HG03280 (cell line): ENCODE measurements around the gene VMAC.
A peak's percentile ranks its signal among the peaks of the same experiment; 100 is the strongest.
"Not testable (repeated sequence)": the region's sequence is repeated elsewhere in the genome, so short reads cannot be mapped to it uniquely, and the experiment has no call there.

Experiments used
- ATAC-seq: cut with Tn5 transposase; IDR thresholded peaks from one replicate; pipeline ENCODE4 v1.9.1; 2021; ENCODE audit warnings: mild to moderate bottlenecking, moderate library complexity; ENCODE audit not compliant: unreplicated experiment

Gene VMAC, protein sequence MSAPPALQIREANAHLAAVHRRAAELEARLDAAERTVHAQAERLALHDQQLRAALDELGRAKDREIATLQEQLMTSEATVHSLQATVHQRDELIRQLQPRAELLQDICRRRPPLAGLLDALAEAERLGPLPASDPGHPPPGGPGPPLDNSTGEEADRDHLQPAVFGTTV

GRCh38 chr19:5904352-5905113, at the start of gene VMAC:
Gene VMAC, plus strand, starts transcription at chr19:5904872. Its CDS starts 19 bp downstream, at chr19:5904891.
- peak; percentile 75 for ATAC-seq

DNA sequence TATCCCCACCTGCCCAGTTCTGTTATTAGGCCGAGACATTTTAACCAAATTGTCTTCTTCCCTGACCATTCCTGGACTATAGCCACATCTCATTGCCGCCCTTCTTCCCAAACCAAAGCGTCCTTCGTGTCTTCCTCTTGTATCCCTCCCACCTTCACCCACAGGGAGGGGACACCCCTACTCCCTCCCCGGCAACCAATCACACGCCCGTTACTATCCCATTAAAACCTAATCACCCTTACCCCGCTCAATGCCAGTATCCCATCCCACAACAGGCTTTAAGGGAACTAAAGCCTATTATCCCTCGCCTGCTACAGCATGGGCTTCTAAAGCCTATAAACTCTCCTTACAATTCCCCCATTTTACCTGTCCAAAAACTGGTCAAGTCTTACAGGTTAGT, 49.5 kb upstream of the VMAC start:
- not testable (repeated sequence) for ATAC-seq

- ATAC-seq: no peak
These were observed 47.2 kb upstream of the VMAC start for GRCh38 chr19:5857203-5858081.

DNA sequence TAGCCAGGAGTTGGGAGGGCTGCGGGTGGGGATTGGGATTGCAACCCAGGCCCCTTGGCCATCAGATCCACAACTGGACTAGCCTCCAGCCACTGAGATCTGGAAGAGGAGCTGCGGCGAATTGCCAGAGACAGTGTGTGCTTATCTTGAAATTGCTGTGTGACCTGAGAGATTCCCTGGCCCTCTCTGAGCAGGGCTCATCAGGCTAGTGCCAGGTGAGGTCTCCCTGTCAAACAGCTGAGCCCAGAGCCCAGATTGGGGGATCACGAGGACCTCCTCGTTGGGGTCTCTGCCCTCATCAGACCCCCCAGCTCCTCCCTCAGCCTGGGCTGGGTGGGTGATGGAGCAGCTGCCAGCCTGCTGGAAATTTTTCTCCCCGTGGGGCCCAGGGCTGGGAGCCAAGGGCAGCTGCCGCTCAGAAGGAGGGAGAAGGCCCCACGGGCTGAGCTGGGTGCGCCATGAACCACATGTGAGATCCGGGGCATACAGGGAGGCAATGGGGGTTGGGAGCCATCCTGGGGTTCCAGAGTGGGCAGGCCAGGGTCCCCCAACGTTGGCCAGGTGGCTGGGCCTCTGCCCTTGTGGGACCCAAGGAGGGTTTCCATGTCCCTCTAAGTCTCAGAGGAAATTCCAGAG, 41.5 kb upstream of the VMAC start:
- ATAC-seq: no peak

DNA sequence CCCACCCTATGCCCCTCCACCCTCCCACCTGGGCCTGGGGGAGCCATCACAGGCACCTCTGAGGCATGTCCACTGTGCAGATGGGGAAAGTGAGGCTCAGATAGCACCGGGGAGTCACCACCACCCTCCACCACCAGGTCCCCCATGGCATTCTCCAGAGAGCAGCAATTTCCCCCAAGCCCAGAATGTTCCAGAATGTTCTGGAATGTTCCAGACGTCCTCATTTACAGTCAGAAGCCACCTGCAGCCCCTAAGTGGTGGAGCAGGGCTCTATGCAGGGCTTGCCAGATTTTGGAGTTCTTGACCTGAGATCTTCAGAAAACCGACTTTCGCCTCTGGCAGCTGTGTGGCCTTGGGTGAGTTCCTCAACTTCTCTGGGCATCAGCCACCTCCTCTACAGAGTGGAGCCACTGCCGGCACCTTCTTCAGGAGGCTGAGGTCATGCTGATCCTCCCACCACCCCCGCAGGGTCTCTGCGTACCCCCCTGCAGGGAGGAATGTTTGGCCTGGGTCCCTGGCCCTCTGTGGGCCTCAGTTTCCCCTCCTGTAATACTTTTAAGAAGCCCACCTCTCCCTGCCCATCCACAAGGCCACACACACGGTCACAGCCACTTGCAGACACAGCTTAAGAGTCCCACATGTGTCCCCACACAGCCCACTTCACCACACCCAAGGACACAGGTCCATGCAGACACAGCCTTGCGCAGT, 40.5 kb upstream of the VMAC start:
- no peak for ATAC-seq

GRCh38 chr19:5864725-5865486, 39.8 kb upstream of the VMAC start:
- no peak for ATAC-seq

DNA sequence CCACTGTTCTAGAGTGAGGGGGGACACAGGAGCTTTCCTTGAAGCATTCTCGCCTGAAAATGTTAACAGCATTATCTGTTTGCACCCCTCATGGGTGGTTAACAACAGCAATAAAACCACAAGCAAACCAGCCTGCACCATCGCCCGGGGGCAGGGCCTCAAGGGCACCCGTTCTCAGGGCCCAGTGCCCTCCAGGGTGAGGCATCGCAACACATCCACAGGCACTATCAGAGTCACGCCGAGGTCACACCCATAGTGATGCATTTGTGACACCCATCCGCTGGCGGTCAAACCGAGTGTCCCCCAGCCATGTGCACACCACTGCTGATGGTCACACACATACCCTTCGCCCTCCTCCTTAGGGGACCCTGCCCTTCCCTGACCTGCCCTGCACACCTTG, 38.9 kb upstream of the VMAC start:
- ATAC-seq: no peak

DNA sequence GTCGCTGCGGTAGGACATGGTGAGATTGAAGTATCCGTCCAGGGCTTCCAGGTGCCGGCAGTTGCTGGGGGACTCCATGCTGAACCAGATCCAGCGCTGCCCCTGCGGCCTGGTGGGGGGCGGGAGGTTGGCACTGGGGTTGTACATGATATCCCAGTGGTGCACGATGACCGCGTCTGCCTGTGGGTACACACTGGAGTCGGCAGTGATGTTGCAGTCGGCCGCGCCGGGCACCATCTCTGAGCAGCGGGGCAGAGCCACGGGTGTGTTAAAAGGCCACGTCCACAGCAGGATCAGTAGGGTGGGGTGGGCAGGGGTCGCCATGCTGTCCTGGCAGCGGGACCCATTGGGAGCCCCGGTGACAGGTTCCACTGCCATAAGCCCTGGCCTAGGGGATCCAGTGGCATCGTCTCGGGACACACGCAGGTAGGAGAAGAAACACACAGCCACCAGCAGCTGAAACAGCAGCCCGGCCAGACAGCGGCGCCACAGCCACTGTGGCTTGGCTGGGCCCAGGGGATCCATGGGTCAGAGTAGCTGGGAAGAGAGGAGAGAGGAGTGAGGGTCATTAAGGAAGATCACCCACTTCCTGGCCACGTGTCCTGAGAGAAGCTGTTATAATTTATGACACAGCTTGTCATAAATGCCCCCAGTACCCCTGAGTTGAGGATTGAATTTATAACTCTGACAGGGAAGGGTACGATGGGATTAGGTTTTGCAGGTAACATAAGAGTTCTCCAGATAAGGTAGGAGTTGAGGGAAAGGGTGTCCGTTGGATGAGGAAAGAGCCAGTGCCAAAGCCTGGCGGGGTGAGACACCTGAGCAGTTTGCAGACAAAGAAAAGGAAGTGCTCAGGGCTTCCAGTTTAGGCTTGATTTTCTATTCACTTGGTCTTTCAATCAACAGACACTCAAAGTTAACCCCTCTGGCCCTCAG, 37.2 kb upstream of the VMAC start:
- ATAC-seq: no peak

- ATAC-seq: no peak
These were observed 33.7 kb upstream of the VMAC start for GRCh38 chr19:5870986-5871394.

DNA sequence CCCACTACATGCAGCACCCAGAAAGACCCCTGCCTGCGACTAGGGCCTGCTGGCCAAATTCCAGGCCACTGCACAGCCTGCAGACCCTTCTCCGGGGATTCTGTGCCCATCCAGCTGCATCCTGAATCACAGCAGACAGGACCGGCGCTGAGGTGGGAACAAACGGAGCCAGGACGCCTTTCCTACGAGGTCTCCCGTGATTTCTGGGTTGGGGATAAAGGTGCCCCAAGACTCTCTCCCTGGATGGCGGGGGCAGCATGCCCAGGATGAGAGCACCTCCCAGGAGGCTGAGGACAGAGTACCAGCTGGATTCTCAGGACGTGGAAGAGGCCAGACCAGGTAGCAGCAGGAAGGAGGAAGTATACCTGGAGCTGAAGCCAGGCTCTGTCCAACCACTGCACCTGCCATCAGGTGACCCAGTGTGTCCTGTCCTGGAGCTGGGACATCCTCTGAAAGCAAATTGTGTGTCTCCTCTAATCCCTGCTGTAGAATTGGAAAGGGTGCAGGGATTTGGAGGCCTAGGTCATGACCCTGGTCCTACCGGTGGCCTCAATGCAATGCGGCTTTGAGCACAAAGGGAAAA, 31.0 kb upstream of the VMAC start:
- ATAC-seq: no peak

GRCh38 chr19:5874496-5874895, 30.2 kb upstream of the VMAC start:
- not testable (repeated sequence) for ATAC-seq

DNA sequence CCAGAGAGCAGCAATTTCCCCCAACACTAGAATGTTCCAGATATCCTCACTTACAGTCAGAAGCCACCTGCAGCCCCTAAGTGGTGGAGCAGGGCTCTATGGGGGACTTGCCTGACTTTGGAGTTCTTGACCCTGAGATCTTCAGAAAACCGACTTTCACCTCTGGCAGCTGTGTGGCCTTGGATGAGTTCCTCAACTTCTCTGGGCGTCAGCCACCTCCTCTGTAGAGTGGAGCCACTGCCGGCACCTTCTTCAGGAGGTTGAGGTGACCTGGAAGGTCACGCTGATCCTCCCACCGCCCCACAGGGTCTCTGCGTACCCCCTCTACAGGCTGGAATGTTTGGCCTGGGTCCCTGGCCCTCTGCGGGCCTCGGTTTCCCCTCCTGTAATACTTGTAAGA, 27.2 kb upstream of the VMAC start:
- no peak for ATAC-seq

DNA sequence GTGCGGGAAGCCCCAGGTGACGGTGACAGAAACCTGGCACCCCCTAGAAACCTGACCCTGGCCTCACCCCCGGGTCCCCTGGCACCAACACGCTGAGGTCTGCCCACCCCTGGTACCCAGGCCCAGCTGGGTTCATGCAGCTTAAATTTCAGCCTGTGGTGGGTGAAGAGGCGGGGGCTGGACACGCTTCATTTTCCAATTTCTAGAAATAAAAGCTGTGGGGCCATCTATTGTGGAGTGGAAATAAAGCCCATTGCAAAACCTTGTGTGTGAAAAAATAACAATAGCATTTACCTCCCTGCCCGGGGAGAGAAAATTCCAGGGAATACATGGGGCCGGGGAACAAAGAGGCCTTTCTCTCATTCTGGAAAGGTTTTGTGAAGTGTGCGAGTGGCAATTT, 26.8 kb upstream of the VMAC start:
- no peak for ATAC-seq

GRCh38 chr19:5880196-5880595, 24.5 kb upstream of the VMAC start:
- ATAC-seq: no peak

- no peak for ATAC-seq
These were observed 24.0 kb upstream of the VMAC start for GRCh38 chr19:5880604-5881078.

DNA sequence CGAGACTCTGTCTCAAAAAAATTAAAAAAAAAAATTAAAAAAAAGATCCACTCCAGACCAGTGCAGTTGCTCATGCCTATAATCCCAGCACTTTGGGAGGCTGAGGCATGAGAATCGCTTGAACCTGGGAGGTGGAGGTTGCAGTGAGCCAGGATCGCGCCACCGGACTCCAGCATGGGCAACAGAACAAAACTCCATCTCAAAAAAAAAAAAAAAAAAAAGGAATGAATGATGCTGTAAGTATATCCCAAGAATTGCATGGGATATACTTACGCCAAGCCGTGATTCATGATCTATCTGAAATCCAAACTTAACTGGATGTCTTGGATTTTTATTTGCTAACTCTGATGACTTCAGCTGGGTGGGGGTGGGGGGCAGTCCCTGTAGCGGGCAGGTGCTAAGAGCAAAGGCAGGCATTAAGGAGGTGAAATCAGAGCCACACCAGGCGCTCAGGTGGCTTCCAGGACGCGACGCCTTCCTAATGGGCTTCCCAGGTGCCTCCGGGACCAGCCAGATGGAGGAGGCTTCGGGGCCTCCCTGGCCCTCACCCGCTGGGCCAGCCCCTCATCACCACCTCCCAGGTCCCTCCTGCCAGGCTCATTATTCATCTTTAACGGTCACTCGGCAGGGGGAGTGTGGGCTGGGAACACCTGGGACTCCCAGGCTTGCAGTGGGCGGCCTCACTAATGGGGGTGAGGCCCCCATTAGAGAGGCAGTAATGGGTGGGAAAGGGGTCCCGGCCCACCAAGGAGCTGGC, 23.0 kb upstream of the VMAC start:
- no peak for ATAC-seq

GRCh38 chr19:5882421-5882968, 22.2 kb upstream of the VMAC start:
- ATAC-seq: no peak
